HUES6 (cell line): Measurements from ENCODE around the gene TXNRD3.
"Not testable (repeated sequence)": the region's sequence is repeated elsewhere in the genome, so short reads cannot be mapped to it uniquely, and the experiment has no call there.

Source experiments
- H3K27ac ChIP-seq: 2 replicates; pipeline ENCODE4 v1.7.0; 2013; ENCODE audit warnings: low read depth, mild to moderate bottlenecking, low read length, inconsistent platforms
- H3K27me3 ChIP-seq: 2 replicates; pipeline ENCODE4 v1.6.1; 2013; ENCODE audit warnings: low read length; ENCODE audit not compliant: control insufficient read depth, insufficient read depth
- H3K36me3 ChIP-seq: 2 replicates; pipeline ENCODE4 v1.6.1; 2013; ENCODE audit warnings: low read length; ENCODE audit not compliant: control insufficient read depth, insufficient read depth
- H3K4me1 ChIP-seq: 2 replicates; pipeline ENCODE4 v1.6.1; 2013; ENCODE audit warnings: low read length; ENCODE audit not compliant: control insufficient read depth, insufficient read depth
- H3K4me3 ChIP-seq: 2 replicates; pipeline ENCODE4 v1.5.1; 2013; ENCODE audit warnings: low read depth, low read length
- H3K9ac ChIP-seq: one replicate; pipeline ENCODE4 v1.6.1; 2013; ENCODE audit warnings: mild to moderate bottlenecking, low read length
- H3K9me3 ChIP-seq: 2 replicates; pipeline ENCODE4 v1.6.1; 2013; ENCODE audit warnings: low read depth, low read length; ENCODE audit not compliant: control insufficient read depth, insufficient read depth

Gene TXNRD3

GRCh38 chr3:126616931-126617330 is 38.0 kb downstream of the TXNRD3 start:
- no peaks in the 10 kb centered on the region for H3K27me3 ChIP-seq
- no peaks in the 10 kb centered on the region for H3K9me3 ChIP-seq
- no peak overlapping the region for H3K9ac ChIP-seq
- no peak overlapping the region for H3K27ac ChIP-seq
- no peaks in the 10 kb centered on the region for H3K4me1 ChIP-seq
- H3K4me3 ChIP-seq, result no peak overlapping the region
- H3K36me3 ChIP-seq, result no peaks in the 10 kb centered on the region

- H3K27me3 ChIP-seq, result no peaks in the 10 kb centered on the region
- H3K27ac ChIP-seq, result no peak overlapping the region
- no peaks in the 10 kb centered on the region for H3K4me1 ChIP-seq
- no peak overlapping the region for H3K4me3 ChIP-seq
- H3K9me3 ChIP-seq, result no peaks in the 10 kb centered on the region
- no peak overlapping the region for H3K9ac ChIP-seq
- no peaks in the 10 kb centered on the region for H3K36me3 ChIP-seq
Measured at GRCh38 chr3:126613479-126614188, 41.3 kb downstream of the TXNRD3 start.

DNA sequence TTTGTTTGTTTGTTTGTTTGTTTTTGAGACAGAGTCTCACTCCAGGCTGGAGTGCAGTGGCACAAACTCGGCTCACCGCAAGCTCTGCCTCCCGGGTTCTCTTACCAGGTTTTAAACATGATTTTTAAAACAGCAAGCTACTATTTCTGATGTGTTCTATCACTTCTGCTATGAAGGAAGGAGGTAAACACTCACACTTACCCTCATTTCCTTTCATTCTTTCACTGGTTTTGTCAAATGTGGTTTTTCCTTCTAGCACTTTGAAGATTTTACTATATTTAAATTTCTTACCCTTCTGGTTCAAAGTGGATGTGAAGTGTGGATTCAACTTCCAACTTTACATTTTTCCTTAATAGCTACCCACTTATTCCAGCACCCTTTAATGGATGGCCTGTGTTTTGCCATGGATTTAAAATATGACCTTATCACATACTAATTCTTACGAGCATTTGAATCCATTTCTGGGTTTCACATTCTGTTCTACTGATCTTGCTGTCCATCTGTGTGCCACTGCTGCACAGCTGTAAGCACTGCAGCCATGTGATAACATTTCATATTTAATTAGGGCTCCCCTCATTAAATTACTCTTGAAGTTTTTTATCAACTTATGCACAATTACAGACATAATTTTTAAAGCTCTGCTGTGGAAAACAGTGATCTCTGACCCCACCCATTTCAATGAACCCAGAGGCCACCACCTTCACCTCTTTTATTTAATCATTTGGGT is 42.3 kb downstream of the TXNRD3 start:
- Histone ChIP-seq H3K36me3 (no peaks in the 10 kb centered on the region), H3K4me1 (no peaks in the 10 kb centered on the region), H3K9ac (no peak overlapping the region), H3K9me3 (no peaks in the 10 kb centered on the region), H3K4me3 (no peak overlapping the region), H3K27me3 (no peaks in the 10 kb centered on the region), H3K27ac (no peak overlapping the region)

- Histone ChIP-seq H3K4me1 (0 out of 2 replicates have a peak, but pooled peaks cover 3% of the 10 kb centered on the region), H3K27ac (no peak overlapping the region), H3K36me3 (no peaks in the 10 kb centered on the region), H3K9ac (no peak overlapping the region), H3K4me3 (no peak overlapping the region), H3K27me3 (no peaks in the 10 kb centered on the region), H3K9me3 (no peaks in the 10 kb centered on the region)
Measured at GRCh38 chr3:126609909-126610308, 45.0 kb downstream of the TXNRD3 start.

GRCh38 chr3:126607214-126607908 is 47.6 kb downstream of the TXNRD3 start:
- Histone ChIP-seq H3K36me3 (no peaks in the 10 kb centered on the region), H3K27ac (no peak overlapping the region), H3K27me3 (no peaks in the 10 kb centered on the region)

DNA sequence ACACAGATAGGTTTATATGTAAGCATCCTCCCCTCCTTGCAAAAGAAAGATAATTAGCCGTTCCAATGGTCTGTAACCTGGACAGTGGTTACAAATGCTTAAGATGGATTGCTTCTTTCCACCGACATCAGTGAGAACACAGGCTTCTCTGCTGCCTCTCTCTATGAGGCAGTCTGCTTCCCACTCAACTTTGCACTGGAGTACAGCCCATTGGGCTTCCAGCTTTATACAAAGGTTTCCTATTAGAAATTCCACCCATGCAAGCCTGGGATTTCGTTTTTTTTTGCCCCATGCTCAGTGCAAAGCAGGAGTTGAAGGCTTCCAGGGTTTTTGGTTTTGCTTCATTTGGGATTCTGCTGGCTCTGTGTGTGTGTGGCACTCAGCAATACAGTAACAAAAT is 48.9 kb downstream of the TXNRD3 start:
- no peaks in the 10 kb centered on the region for H3K36me3 ChIP-seq
- H3K27me3 ChIP-seq, result no peaks in the 10 kb centered on the region
- no peak overlapping the region for H3K9ac ChIP-seq
- no peak overlapping the region for H3K27ac ChIP-seq
- H3K9me3 ChIP-seq, result no peaks in the 10 kb centered on the region
- no peak overlapping the region for H3K4me3 ChIP-seq
- H3K4me1 ChIP-seq, result 0 out of 2 replicates have a peak, but pooled peaks cover 3% of the 10 kb centered on the region

More at GRCh38 chr3:126607214-126607908, 47.6 kb downstream of the TXNRD3 start:
- Histone ChIP-seq H3K4me3 (no peak overlapping the region), H3K9ac (no peak overlapping the region), H3K9me3 (no peaks in the 10 kb centered on the region), H3K4me1 (0 out of 2 replicates have a peak, but pooled peaks cover 3% of the 10 kb centered on the region)

DNA sequence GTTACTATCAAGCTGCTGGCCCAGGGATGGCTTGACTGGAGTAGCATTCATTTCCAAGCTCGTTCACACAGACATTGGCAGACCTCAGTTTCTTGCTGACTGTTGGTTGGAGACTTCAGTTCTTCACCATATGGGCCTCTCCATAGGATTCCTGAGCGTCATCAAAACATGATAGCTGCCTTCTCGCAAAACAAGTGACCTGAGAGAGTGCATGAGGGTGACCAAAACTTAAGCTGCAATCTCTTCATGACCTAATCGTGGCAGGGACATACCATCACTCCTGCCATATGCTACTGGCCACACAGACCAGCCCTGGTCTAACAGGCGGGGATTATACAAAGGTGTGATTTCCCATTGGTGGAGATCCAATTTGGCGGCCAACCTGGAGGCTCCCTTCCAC is 50.2 kb downstream of the TXNRD3 start:
- no peaks in the 10 kb centered on the region for H3K27me3 ChIP-seq
- no peaks in the 10 kb centered on the region for H3K36me3 ChIP-seq
- H3K27ac ChIP-seq, result no peak overlapping the region
- H3K9me3 ChIP-seq, result no peaks in the 10 kb centered on the region
- H3K4me3 ChIP-seq, result no peak overlapping the region
- H3K4me1 ChIP-seq, result 0 out of 2 replicates have a peak, but pooled peaks cover 3% of the 10 kb centered on the region
- H3K9ac ChIP-seq, result no peak overlapping the region

GRCh38 chr3:126599101-126599500 is 55.8 kb downstream of the TXNRD3 start:
- no peaks in the 10 kb centered on the region for H3K27me3 ChIP-seq
- no peaks in the 10 kb centered on the region for H3K36me3 ChIP-seq
- H3K9me3 ChIP-seq, result no peaks in the 10 kb centered on the region; the same call in 1 of the 2 replicates
- no peak overlapping the region for H3K27ac ChIP-seq
- no peaks in the 10 kb centered on the region for H3K4me1 ChIP-seq
- no peak overlapping the region for H3K4me3 ChIP-seq
- H3K9ac ChIP-seq, result no peak overlapping the region

- H3K9me3 ChIP-seq, H3K27ac ChIP-seq, H3K27me3 ChIP-seq, H3K4me3 ChIP-seq, H3K4me1 ChIP-seq, H3K36me3 ChIP-seq, H3K9ac ChIP-seq: not testable (repeated sequence)
Measured at GRCh38 chr3:126595479-126595878, 59.4 kb downstream of the TXNRD3 start.

DNA sequence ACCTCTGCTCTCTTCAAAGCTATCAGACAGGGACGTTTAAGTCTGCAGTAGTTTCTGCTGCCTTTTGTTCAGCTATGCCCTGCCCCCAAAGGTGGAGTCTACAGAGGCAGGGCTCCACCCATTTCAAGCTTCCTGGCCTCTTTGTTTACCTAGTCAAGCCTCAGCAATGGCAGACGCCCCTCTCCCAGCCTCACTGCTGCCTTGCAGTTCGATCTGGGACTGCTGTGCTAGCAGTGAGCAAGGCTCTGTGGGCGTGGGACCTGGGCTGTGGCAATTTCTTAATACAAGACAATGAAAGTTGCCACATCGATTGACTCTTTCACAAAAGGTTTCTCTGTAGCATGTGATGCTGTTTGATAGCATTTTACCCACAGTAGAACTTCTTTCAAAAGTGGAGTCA is 63.4 kb downstream of the TXNRD3 start:
- not testable (repeated sequence) for H3K4me3 ChIP-seq, H3K36me3 ChIP-seq, H3K9me3 ChIP-seq, H3K4me1 ChIP-seq, H3K9ac ChIP-seq, H3K27ac ChIP-seq, H3K27me3 ChIP-seq

- Histone ChIP-seq H3K27me3 (no peaks in the 10 kb centered on the region), H3K36me3 (no peaks in the 10 kb centered on the region), H3K4me1 (no peaks in the 10 kb centered on the region), H3K9me3 (no peaks in the 10 kb centered on the region), H3K9ac (no peak overlapping the region), H3K27ac (no peak overlapping the region), H3K4me3 (no peak overlapping the region)
Measured at GRCh38 chr3:126582311-126582710, 72.6 kb downstream of the TXNRD3 start.
